ENCODE measurements around the gene HDAC5.
"Not testable (repeated sequence)": the region's sequence is repeated elsewhere in the genome, so short reads cannot be mapped to it uniquely, and the experiment has no call there.

Gene HDAC5

GRCh38 chr17:44123356-44124117, at the start of gene HDAC5:
Gene HDAC5 (minus strand): TSS chr17:44123641. CDS start chr17:44117515, 6,126 bp downstream.
- peak; percentile 90 to 93 for DNase-seq (ENCODE audit: low read depth in 2 of 2)

GRCh38 chr17:44171931-44172455, 48.6 kb upstream of the HDAC5 start:
- no peak for DNase-seq (ENCODE audit: low read depth in 2 of 2)

GRCh38 chr17:44170499-44171201, 47.2 kb upstream of the HDAC5 start, which contains the start of gene ASB16:
Gene ASB16 (plus strand): TSS chr17:44170704. CDS start chr17:44170790, 86 bp downstream.
- no peak for DNase-seq (ENCODE audit: low read depth in 2 of 2)

- DNase-seq (ENCODE audit: low read depth in 2 of 2) = no peak
These were observed 46.7 kb upstream of the HDAC5 start for GRCh38 chr17:44170135-44170498.

- DNase-seq (ENCODE audit: low read depth in 2 of 2) = no peak
These were observed 43.9 kb upstream of the HDAC5 start for GRCh38 chr17:44167181-44167861.

GRCh38 chr17:44164476-44164875, 41.0 kb upstream of the HDAC5 start:
- no peak for DNase-seq (ENCODE audit: low read depth in 2 of 2)

GRCh38 chr17:44159519-44160210, 36.2 kb upstream of the HDAC5 start:
- no peak for DNase-seq (ENCODE audit: low read depth in 2 of 2)

GRCh38 chr17:44155488-44155887, 32.0 kb upstream of the HDAC5 start:
- DNase-seq (ENCODE audit: low read depth in 2 of 2) = no peak

- no peak for DNase-seq (ENCODE audit: low read depth in 2 of 2)
These were observed 29.4 kb upstream of the HDAC5 start for GRCh38 chr17:44152875-44153274.

GRCh38 chr17:44149750-44150329, 26.4 kb upstream of the HDAC5 start:
- no peak for DNase-seq (ENCODE audit: low read depth in 2 of 2)

- not testable (repeated sequence) for DNase-seq (ENCODE audit: low read depth in 2 of 2)
These were observed 25.6 kb upstream of the HDAC5 start for GRCh38 chr17:44149066-44149465.

- DNase-seq (ENCODE audit: low read depth in 2 of 2) = no peak
These were observed 24.4 kb upstream of the HDAC5 start for GRCh38 chr17:44147812-44148211.

- DNase-seq (ENCODE audit: low read depth in 2 of 2) = no peak
These were observed 23.2 kb upstream of the HDAC5 start for GRCh38 chr17:44146375-44147346.

GRCh38 chr17:44144966-44145739, 21.7 kb upstream of the HDAC5 start:
- DNase-seq (ENCODE audit: low read depth in 2 of 2) = no peak

- not testable (repeated sequence) for DNase-seq (ENCODE audit: low read depth in 2 of 2)
These were observed 20.5 kb upstream of the HDAC5 start for GRCh38 chr17:44143921-44144320.

- peak; percentile 15 to 45 for DNase-seq (ENCODE audit: low read depth in 2 of 2)
These were observed 14.7 kb upstream of the HDAC5 start for GRCh38 chr17:44137891-44138709.

- DNase-seq (ENCODE audit: low read depth in 2 of 2) = no peak
These were observed 11.5 kb upstream of the HDAC5 start for GRCh38 chr17:44134752-44135568.
